GM13977 (cell line): ENCODE results near the gene RGR.

ENCODE experiments used
- DNase-seq: peaks from one replicate; pipeline ENCODE4 v3.0.0; 2012; ENCODE audit warnings: low spot score
- CTCF ChIP-seq: IDR thresholded peaks from 2 replicates; pipeline ENCODE4 v1.5.1; 2012; ENCODE audit warnings: mild to moderate bottlenecking, control low read depth; ENCODE audit not compliant: insufficient read depth; ENCODE audit errors: extremely low read depth, missing control alignments
- in situ Hi-C: fragments of 300-500 bp; cut with MboI; formaldehyde crosslinking; loops from one replicate; pipeline ENCODE4 v1.12.0; 2022; ENCODE audit warnings: low sequenced_read_pairs, low pct_unique_long_range_greater_than_20kb, mixed read lengths, inconsistent platforms; ENCODE audit not compliant: unreplicated experiment

Gene RGR

GRCh38 chr10:84236807-84237198 is 8.1 kb upstream of the RGR start:
- in situ Hi-C loops = no loop called here
- TF ChIP-seq CTCF = no peak
- no peak for DNase-seq

- peak; percentile 9 for TF ChIP-seq CTCF
- no peak for DNase-seq
- in situ Hi-C loops = no loop called here
These were observed 7.4 kb upstream of the RGR start for GRCh38 chr10:84237199-84238051.

GRCh38 chr10:84238909-84239308 is 5.9 kb upstream of the RGR start:
- DNase-seq = no peak
- in situ Hi-C loops = no loop called here
- TF ChIP-seq CTCF = no peak

- in situ Hi-C loops = no loop called here
- no peak for DNase-seq
- no peak for TF ChIP-seq CTCF
These were observed 3.6 kb upstream of the RGR start, which contains the start of gene LRIT1 for GRCh38 chr10:84241185-84241790. Gene LRIT1 (minus strand): TSS chr10:84241546. CDS start chr10:84241439, 107 bp downstream.

GRCh38 chr10:84243759-84244158 is 1.1 kb upstream of the RGR start:
- no peak for DNase-seq
- TF ChIP-seq CTCF = no peak
- in situ Hi-C loops = no loop called here

- in situ Hi-C loops = no loop called here
- DNase-seq = no peak
- TF ChIP-seq CTCF = no peak
These were observed 2.6 kb downstream of the RGR start for GRCh38 chr10:84247496-84247895.
